Measurements from ENCODE around the gene FBXW5.

FBXW5 gene

DNA sequence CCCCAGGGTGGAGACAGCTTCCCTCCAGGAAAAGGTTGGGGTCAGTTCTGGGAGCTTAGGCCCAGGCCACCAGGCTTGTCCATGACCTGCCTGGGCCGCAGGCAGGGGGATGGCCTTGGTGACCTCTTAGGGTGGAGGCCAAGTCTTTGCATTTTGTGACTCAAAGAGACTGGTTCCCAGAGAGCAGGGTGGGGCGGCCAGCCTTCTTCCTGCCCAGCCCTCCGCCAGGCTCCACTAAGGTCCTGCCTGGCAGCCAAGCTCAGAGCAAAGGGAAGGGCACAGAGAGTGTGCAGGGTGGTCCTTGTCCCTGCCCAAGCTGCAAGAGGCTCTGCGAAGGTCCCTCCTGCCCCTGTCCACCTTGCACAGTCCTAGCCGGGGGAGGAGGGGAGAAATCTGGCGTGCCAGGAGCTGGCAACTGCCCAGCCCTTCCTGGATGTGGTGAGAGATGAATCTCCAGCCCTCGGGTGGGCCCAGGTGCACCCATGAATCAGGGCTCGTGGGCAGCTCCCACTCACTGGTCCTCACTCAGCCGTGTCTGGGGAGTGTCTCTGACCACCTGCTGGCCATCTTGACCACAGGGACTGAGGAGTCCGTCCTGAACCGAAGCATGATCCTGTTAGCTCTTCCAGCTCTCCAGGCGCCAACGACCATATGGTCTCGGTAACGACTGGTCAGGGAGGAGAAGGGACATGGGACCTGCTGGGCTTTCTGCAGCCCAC is 30.4 kb upstream of the FBXW5 start:
- Histone ChIP-seq H3K9me3 (no peaks in the 10 kb centered on the region), H3K4me1 (peaks cover 0 to 24% (median 15%) of the 10 kb centered on the region in 4 donors), H3K27ac (no peak overlapping the region), H3K27me3 (peaks cover 0 to 36% of the 10 kb centered on the region in 2 donors), H3K4me3 (no peak overlapping the region), H3K36me3 (no peaks in the 10 kb centered on the region)
- intact Hi-C loops (cut with DNase I; ENCODE audit: low total_unique reads) = no loop called here
- TF ChIP-seq CTCF (IDR thresholded peaks at IDR 0.05) = no peak
- no peak for DNase-seq

DNA sequence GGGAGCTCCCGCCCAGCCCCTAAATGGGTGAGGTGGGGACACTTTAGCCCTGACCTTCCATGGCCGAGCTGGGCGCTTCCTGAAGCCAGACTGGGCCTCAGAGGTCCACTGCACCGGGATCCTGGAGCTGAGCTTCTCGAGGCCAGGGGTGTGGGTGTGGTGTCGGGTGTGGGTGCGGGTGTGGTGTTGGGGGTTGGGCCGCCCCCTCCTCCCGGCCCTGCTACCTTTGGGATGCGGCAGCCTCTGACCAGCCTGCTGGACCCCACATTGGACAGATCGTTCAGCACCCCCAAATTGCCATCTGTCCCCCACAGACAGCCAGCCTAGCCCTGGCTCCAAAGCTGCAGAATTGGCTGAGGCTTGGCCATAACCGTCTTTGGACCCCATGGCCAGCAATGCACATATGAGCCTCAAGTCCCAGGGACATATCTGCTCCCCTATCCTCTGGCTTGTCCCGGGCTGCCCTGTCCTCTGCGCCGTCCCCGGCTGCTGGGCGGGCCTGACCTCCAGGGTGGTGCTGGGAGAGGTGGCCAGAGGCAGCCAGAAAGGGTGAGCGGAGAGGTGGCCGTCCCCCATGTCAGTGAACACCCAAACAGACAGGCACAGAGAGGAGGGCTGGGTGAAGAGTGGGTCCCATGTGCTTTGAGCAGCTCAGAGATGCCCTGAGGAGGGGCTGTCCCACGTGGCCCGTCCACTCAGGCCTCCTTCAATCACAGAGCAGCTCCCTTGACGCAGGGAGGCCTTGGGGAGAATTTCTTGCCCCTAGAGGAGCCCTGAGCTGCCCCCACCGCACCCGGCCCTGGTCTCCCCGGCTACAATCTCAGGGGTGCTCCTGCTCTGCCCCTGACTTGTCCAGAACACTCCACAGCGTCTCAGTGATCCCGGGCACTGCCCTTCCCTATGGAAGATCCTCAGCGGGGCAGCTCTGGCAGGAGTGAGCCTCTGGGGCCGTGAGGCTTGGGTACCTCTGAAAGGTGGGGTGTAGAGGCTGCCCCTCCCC is 29.4 kb upstream of the FBXW5 start:
- Histone ChIP-seq H3K36me3 (no peaks in the 10 kb centered on the region), H3K27me3 (peaks cover 0 to 34% of the 10 kb centered on the region in 2 donors), H3K27ac (no peak overlapping the region), H3K4me1 (peaks cover 0 to 23% (median 15%) of the 10 kb centered on the region in 4 donors), H3K9me3 (no peaks in the 10 kb centered on the region), H3K4me3 (no peak overlapping the region)
- no peak for TF ChIP-seq CTCF (IDR thresholded peaks at IDR 0.05)
- intact Hi-C loops (cut with DNase I; ENCODE audit: low total_unique reads) = no loop called here
- DNase-seq = no peak

GRCh38 chr9:136972743-136973142 is 28.2 kb upstream of the FBXW5 start:
- intact Hi-C loops (cut with DNase I; ENCODE audit: low total_unique reads) = no loop called here
- H3K4me3 ChIP-seq = no peak overlapping the region
- DNase-seq = no peak
- peaks cover 0 to 12% (median 7%) of the 10 kb centered on the region in 4 donors for H3K4me1 ChIP-seq
- no peaks in the 10 kb centered on the region for H3K36me3 ChIP-seq
- no peaks in the 10 kb centered on the region for H3K9me3 ChIP-seq
- peaks cover 0 to 40% of the 10 kb centered on the region in 2 donors for H3K27me3 ChIP-seq
- no peak for TF ChIP-seq CTCF (IDR thresholded peaks at IDR 0.05)
- H3K27ac ChIP-seq = no peak overlapping the region

- DNase-seq = no peak
- TF ChIP-seq CTCF (IDR thresholded peaks at IDR 0.05) = no peak
- Histone ChIP-seq H3K9me3 (no peaks in the 10 kb centered on the region), H3K36me3 (no peaks in the 10 kb centered on the region), H3K4me3 (no peak overlapping the region), H3K27me3 (peaks cover 0 to 37% of the 10 kb centered on the region in 2 donors), H3K27ac (no peak overlapping the region), H3K4me1 (peaks cover 0 to 9% (median 3%) of the 10 kb centered on the region in 4 donors)
- intact Hi-C loops (cut with DNase I; ENCODE audit: low total_unique reads) = no loop called here
Observed at GRCh38 chr9:136972335-136972734, 27.8 kb upstream of the FBXW5 start.

GRCh38 chr9:136971746-136972145 is 27.2 kb upstream of the FBXW5 start:
- H3K4me3 ChIP-seq = no peak overlapping the region
- no peak for TF ChIP-seq CTCF (IDR thresholded peaks at IDR 0.05)
- no peak overlapping the region for H3K27ac ChIP-seq
- intact Hi-C loops (cut with DNase I; ENCODE audit: low total_unique reads) = no loop called here
- peaks cover 0 to 37% of the 10 kb centered on the region in 2 donors for H3K27me3 ChIP-seq
- DNase-seq = no peak
- no peaks in the 10 kb centered on the region for H3K9me3 ChIP-seq
- H3K36me3 ChIP-seq = no peaks in the 10 kb centered on the region
- peaks cover 0 to 9% (median 2%) of the 10 kb centered on the region in 4 donors for H3K4me1 ChIP-seq

Data from tibial artery (tissue), 4 donors.